ENCODE data around the gene SHB. TPM values are rescaled to one million over a fixed set of nuclear protein-coding genes. Genes with fewer than 3 reads are reported as not detected.

SHB gene
- total RNA-seq, 2 experiments from 2014 or later = 1.1 to 1.2 TPM

DNA sequence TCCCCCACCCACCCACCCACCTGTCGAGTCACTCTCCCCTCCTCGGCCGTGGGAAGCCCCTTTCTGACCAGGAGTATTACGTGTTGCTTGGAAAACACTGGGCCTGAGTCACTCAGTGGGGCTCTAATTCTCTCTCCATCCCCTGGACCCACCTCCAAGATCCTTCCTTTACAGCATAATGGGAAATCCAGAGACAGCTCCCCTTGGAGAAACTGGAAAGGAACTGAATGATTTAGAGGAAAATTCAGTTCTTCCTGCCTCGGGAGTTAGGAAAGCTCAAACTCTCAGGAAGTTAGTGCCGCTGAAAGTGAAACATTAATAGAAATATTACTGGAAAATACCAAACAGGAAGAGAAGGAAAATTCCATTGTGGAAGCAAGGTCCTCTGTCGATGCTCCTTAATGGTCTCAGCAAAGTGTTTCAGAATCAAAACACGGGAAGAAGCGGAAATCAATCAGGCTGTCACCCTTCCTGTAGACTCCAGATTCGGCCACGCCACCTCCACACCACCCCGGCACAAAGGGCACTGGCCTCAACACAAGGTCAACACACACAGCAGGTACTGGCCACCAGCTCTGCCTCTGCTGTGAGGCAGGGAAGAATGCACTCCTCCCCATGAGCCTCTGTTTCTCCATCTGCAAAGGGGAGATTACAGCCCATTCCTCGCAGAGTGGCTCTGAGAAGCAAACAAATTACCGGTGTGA is 9.6 kb downstream of the SHB start:
- H3K36me3 ChIP-seq (ENCODE audit: insufficient read depth, low read length) = no peaks in the 10 kb centered on the region
- no peaks in the 10 kb centered on the region for H3K9me3 ChIP-seq (ENCODE audit: control insufficient read depth in 1 of 2, insufficient read depth in 1 of 2, low read length in 2 of 2)

DNA sequence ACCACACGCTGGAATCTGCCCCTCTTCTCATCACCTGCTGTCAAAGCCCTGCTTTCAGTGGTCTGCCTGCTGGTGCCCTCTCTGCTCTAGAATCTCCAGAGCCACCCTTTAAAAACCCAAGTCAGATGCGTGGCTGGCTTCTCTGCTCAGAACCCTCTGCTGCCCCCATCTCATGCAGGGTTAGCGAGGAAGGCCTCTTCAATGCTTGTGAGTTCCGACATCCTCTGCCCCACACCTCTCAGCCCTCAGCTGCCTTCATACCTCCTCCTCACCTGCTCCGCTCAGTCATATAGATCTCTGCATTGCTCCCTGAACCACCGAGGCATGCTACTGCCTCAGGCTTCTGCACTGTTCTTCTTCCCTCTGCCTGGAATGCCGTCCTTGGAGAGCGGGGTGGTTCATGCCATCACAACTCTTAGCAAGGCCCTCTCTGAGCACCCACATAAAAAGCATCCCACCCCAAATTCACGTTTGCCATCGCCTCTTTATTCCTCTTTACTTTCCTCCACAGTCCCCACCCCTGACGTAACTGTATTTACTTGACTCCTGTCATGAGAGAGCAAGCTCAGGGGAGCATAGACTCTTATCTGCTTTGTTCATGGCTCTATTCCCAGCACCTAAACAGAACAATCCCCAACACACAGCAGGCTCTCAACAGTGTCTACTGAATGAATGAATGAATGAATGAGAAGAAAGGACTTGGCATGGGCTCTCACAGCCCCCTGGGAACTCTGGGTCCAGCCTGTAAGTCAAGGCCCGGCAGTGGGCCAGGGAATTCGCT is 10.4 kb downstream of the SHB start:
- TF ChIP-seq, protein P1, sequence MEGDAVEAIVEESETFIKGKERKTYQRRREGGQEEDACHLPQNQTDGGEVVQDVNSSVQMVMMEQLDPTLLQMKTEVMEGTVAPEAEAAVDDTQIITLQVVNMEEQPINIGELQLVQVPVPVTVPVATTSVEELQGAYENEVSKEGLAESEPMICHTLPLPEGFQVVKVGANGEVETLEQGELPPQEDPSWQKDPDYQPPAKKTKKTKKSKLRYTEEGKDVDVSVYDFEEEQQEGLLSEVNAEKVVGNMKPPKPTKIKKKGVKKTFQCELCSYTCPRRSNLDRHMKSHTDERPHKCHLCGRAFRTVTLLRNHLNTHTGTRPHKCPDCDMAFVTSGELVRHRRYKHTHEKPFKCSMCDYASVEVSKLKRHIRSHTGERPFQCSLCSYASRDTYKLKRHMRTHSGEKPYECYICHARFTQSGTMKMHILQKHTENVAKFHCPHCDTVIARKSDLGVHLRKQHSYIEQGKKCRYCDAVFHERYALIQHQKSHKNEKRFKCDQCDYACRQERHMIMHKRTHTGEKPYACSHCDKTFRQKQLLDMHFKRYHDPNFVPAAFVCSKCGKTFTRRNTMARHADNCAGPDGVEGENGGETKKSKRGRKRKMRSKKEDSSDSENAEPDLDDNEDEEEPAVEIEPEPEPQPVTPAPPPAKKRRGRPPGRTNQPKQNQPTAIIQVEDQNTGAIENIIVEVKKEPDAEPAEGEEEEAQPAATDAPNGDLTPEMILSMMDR (IDR thresholded peaks at IDR 0.05) = no peak
- Mint-ChIP-seq H3K9me3 (no peaks in the 10 kb centered on the region), H3K27ac (no peak overlapping the region), H3K4me1 (ENCODE audit: low read depth) (no peaks in the 10 kb centered on the region), H3K4me3 (no peak overlapping the region), H3K36me3 (ENCODE audit: low read depth) (no peaks in the 10 kb centered on the region), H3K27me3 (no peaks in the 10 kb centered on the region)
- H3K36me3 ChIP-seq (ENCODE audit: insufficient read depth, low read length) = no peaks in the 10 kb centered on the region
- intact Hi-C loops (cut with DNase I, micrococcal nuclease) = no loop called here
- H3K27ac ChIP-seq (ENCODE audit: low read depth in 1 of 2, low read length in 2 of 2) = no peak overlapping the region
- DNase-seq = no peak
- ChIA-PET CTCF (interaction anchor here (1.4 kb wide), 1 partner anchor 29 kb away, joined by 3 read pairs; no protein-coding TSS in a partner anchor), POLR2A (no interaction called here)
- no peaks in the 10 kb centered on the region for H3K27me3 ChIP-seq (ENCODE audit: control insufficient read depth in 1 of 2, insufficient read depth in 2 of 2, low read length in 2 of 2)
- H3K4me1 ChIP-seq (ENCODE audit: insufficient read depth, low read length) = no peaks in the 10 kb centered on the region
- H3K4me3 ChIP-seq (ENCODE audit: low read length) = no peak overlapping the region
- no peak for ATAC-seq (ENCODE audit: poor library complexity)
- no peaks in the 10 kb centered on the region for H3K9me3 ChIP-seq (ENCODE audit: control insufficient read depth in 1 of 2, insufficient read depth in 1 of 2, low read length in 2 of 2)

More for the DNA sequence above, 9.6 kb downstream of the SHB start:
- H3K27ac ChIP-seq (ENCODE audit: low read depth in 1 of 2, low read length in 2 of 2) = no peak overlapping the region
- ATAC-seq (ENCODE audit: poor library complexity) = no peak
- Mint-ChIP-seq H3K27me3 (no peaks in the 10 kb centered on the region), H3K4me3 (no peak overlapping the region), H3K9me3 (no peaks in the 10 kb centered on the region), H3K27ac (no peak overlapping the region), H3K4me1 (ENCODE audit: low read depth) (no peaks in the 10 kb centered on the region), H3K36me3 (ENCODE audit: low read depth) (no peaks in the 10 kb centered on the region)
- TF ChIP-seq, protein P1 (IDR thresholded peaks at IDR 0.05) = no peak
- H3K4me3 ChIP-seq (ENCODE audit: low read length) = no peak overlapping the region
- intact Hi-C loops (cut with DNase I, micrococcal nuclease) = no loop called here
- H3K4me1 ChIP-seq (ENCODE audit: insufficient read depth, low read length) = no peaks in the 10 kb centered on the region
- POLR2A ChIA-PET = no interaction called here
- DNase-seq = no peak
- CTCF ChIA-PET = interaction anchor here (1.4 kb wide), 1 partner anchor 28 kb away, joined by 3 read pairs; no protein-coding TSS in a partner anchor
- no peaks in the 10 kb centered on the region for H3K27me3 ChIP-seq (ENCODE audit: control insufficient read depth in 1 of 2, insufficient read depth in 2 of 2, low read length in 2 of 2)

DNA sequence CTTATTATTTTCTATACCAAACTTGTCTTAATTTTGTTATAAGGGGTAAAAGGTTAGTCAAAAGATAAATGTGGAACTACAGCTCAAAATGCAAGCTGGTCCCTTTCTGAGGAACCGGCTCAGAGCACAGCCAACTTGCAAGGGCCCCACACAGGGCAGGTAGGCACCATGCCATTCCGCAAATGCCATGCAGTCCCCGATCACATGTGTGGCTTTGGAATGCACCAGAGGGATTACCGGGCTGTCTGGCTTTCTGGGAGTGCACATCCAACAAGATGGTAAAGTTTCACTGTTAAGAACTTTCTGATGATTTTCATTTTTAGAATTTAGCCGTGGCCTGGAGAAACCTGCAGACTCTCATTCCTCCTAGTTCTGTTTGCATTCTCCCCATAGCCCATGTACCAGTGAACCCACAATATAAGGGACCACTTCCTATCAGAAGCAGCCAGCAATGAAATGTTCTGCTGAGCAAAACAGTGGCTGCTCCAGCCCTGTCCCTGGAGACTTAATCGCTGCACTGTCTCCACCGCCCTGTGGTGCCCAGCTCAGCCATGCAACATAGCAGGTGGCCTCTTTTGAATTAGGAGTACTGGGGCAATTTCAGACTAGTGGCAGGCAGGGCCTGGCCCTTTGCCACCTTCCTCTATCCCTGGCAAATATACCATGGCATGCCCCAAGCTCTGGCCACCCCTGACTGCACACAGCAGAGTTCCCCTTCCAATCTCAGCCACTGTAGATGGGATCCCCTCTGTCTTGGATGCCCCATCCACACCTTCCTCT is 11.4 kb downstream of the SHB start:
- Histone ChIP-seq H3K4me3 (ENCODE audit: low read length) (no peak overlapping the region), H3K27ac (ENCODE audit: low read depth in 1 of 2, low read length in 2 of 2) (no peak overlapping the region), H3K9me3 (ENCODE audit: control insufficient read depth in 1 of 2, insufficient read depth in 1 of 2, low read length in 2 of 2) (no peaks in the 10 kb centered on the region), H3K4me1 (ENCODE audit: insufficient read depth, low read length) (no peaks in the 10 kb centered on the region), H3K27me3 (ENCODE audit: control insufficient read depth in 1 of 2, insufficient read depth in 2 of 2, low read length in 2 of 2) (no peaks in the 10 kb centered on the region), H3K36me3 (ENCODE audit: insufficient read depth, low read length) (no peaks in the 10 kb centered on the region)
- TF ChIP-seq, protein P1 (IDR thresholded peaks at IDR 0.05) = no peak
- Mint-ChIP-seq H3K36me3 (ENCODE audit: low read depth) (no peaks in the 10 kb centered on the region), H3K9me3 (no peaks in the 10 kb centered on the region), H3K4me3 (no peak overlapping the region), H3K27ac (no peak overlapping the region), H3K27me3 (no peaks in the 10 kb centered on the region), H3K4me1 (ENCODE audit: low read depth) (no peaks in the 10 kb centered on the region)
- DNase-seq (no peak), ATAC-seq (ENCODE audit: poor library complexity) (no peak)
- POLR2A ChIA-PET = no interaction called here
- intact Hi-C loops (cut with DNase I, micrococcal nuclease) = no loop called here
- CTCF ChIA-PET = interaction anchor here (0.6 kb wide), 1 partner anchor 775 kb away, joined by 4 read pairs; no protein-coding TSS in a partner anchor
